ENCODE measurements around the gene LINC01488.

DNA sequence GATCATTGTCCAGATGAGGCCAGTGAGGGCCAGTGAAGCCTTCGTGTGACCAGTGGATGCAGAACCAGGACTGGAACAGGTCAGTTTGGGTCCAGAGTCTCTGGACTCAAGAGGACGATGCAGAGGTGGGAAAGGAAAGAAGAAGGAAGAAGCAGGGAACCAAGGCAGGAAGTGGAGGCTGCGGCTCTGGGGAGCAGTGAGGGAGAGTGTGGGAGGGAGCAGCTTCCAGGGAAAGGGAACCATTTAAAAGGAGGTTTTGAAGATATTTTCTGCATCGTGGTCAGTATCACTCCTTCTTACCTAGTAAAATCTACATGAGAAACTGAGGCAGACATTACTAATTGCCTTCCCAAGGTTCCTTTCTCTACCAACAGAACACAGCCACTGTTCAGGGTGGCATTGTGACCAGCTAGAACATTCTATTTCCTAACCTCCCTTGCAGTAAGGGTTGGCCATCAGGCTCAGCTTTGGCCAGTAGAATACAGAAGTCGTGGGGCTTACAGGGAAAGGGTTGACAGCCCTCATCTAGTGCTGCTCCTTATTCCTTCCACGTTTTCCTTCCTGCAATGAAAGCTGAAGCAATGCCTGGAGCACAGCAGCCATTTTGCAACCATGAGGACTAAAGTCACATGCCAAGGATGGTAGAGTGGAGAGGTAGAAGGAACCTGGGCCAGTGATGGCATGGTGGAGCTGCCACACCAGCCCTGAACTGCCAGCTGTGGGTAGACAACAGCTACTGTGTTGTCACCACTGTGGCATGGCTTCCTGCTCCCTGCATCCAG, 29.1 kb upstream of the LINC01488 start:
- no peak for TF ChIP-seq FOXK2 (IDR thresholded peaks at IDR 0.05)
- TF ChIP-seq CEBPB (IDR thresholded peaks at IDR 0.05; ENCODE audit: borderline replicate concordance in 1 of 2, low read depth in 2 of 2, low read length in 2 of 2), result no peak
- TF ChIP-seq, protein P1, sequence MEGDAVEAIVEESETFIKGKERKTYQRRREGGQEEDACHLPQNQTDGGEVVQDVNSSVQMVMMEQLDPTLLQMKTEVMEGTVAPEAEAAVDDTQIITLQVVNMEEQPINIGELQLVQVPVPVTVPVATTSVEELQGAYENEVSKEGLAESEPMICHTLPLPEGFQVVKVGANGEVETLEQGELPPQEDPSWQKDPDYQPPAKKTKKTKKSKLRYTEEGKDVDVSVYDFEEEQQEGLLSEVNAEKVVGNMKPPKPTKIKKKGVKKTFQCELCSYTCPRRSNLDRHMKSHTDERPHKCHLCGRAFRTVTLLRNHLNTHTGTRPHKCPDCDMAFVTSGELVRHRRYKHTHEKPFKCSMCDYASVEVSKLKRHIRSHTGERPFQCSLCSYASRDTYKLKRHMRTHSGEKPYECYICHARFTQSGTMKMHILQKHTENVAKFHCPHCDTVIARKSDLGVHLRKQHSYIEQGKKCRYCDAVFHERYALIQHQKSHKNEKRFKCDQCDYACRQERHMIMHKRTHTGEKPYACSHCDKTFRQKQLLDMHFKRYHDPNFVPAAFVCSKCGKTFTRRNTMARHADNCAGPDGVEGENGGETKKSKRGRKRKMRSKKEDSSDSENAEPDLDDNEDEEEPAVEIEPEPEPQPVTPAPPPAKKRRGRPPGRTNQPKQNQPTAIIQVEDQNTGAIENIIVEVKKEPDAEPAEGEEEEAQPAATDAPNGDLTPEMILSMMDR (IDR thresholded peaks at IDR 0.05 in 2 of 3, conservative IDR thresholded peaks at IDR 0.05 in 1 of 3; ENCODE audit: control insufficient read depth in 2 of 3, extremely low read depth in 1 of 3, insufficient read depth in 1 of 3, low read depth in 3 of 3, low read length in 3 of 3), result no peak
- TF ChIP-seq HDAC6 (IDR thresholded peaks at IDR 0.05; ENCODE audit: unreplicated experiment), result no peak
- no peak for TF ChIP-seq POLR2A (IDR thresholded peaks at IDR 0.05; ENCODE audit: low read depth, low read length)
- TF ChIP-seq, protein P2, sequence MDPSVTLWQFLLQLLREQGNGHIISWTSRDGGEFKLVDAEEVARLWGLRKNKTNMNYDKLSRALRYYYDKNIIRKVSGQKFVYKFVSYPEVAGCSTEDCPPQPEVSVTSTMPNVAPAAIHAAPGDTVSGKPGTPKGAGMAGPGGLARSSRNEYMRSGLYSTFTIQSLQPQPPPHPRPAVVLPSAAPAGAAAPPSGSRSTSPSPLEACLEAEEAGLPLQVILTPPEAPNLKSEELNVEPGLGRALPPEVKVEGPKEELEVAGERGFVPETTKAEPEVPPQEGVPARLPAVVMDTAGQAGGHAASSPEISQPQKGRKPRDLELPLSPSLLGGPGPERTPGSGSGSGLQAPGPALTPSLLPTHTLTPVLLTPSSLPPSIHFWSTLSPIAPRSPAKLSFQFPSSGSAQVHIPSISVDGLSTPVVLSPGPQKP (IDR thresholded peaks at IDR 0.05; ENCODE audit: low read depth, low read length), result no peak
- TF ChIP-seq POLR2AphosphoS5 (IDR thresholded peaks at IDR 0.05; ENCODE audit: low read length), result no peak
- TF ChIP-seq FOXM1 (IDR thresholded peaks at IDR 0.05; ENCODE audit: low read depth, low read length), result no peak
- TF ChIP-seq SIN3A (IDR thresholded peaks at IDR 0.05; ENCODE audit: low read depth, low read length), result no peak
- TF ChIP-seq EP300 (IDR thresholded peaks at IDR 0.05; ENCODE audit: borderline replicate concordance in 1 of 2, control insufficient read depth in 1 of 2, low read depth in 2 of 2, low read length in 2 of 2), result no peak
- TF ChIP-seq, protein P3, sequence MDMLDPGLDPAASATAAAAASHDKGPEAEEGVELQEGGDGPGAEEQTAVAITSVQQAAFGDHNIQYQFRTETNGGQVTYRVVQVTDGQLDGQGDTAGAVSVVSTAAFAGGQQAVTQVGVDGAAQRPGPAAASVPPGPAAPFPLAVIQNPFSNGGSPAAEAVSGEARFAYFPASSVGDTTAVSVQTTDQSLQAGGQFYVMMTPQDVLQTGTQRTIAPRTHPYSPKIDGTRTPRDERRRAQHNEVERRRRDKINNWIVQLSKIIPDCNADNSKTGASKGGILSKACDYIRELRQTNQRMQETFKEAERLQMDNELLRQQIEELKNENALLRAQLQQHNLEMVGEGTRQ (IDR thresholded peaks at IDR 0.05; ENCODE audit: borderline replicate concordance, low read depth, low read length), result no peak
- no peak for TF ChIP-seq CREB1 (IDR thresholded peaks at IDR 0.05; ENCODE audit: low read depth)
- no peak for TF ChIP-seq TAF1 (IDR thresholded peaks at IDR 0.05; ENCODE audit: borderline replicate concordance, low read depth, low read length)
